Lower leg skin (tissue), 4 donors: Measurements from ENCODE around the gene NFIB. TPM values are rescaled to one million over a fixed set of nuclear protein-coding genes. Genes with fewer than 3 reads are reported as not detected.

Experiments
- DNase-seq, 2 donors: peaks; one replicate each; pipeline ENCODE4 v3.0.0-alpha.2; 2019; ENCODE audit warnings: low spot score in 2 of 2
- H3K4me3 ChIP-seq: fragments of 200-600 bp; sonication (generic); 2 replicates; pipeline ENCODE4 v1.5.1; 2017; ENCODE audit warnings: mild to moderate bottlenecking, low read depth; ENCODE audit not compliant: poor library complexity, severe bottlenecking
- CTCF ChIP-seq, 3 donors: fragments of 450-650 bp; IDR thresholded peaks; one replicate each; pipeline ENCODE4 v1.5.1; 2016; ENCODE audit warnings: antibody characterized with exemption in 3 of 3, mild to moderate bottlenecking in 3 of 3, moderate library complexity in 2 of 3
- POLR2A ChIP-seq, 2 donors: fragments of 450-650 bp; IDR thresholded peaks; one replicate each; pipeline ENCODE4 v1.6.1; 2016 to 2017; ENCODE audit warnings: antibody characterized with exemption in 2 of 2, mild to moderate bottlenecking in 1 of 2, moderate library complexity in 1 of 2
- WGBS, 2 donors: methylation state at CpG; one replicate each; pipeline ENCODE4 v1.1.5; 2018; 5-methylcytosine and 5-hydroxymethylcytosine counted together
- intact Hi-C: fragments of 100-400 bp; cut with DNase I; formaldehyde crosslinking; loops from one replicate; pipeline ENCODE4 v1.15.0; 2023; ENCODE audit warnings: low total_unique reads
- total RNA-seq, 4 donors: library from RNA; depleted of rRNA; stranded (reverse); fragments of >200 nt; gene quantifications; one replicate each; pipeline ENCODE4 v1.1.0, GENCODE V29; 2016

The NFIB gene
- total RNA-seq, 4 donors from 2014 or later = 68.2 to 145 (median 78.6) TPM

GRCh38 chr9:14071484-14071883, 242.5 kb downstream of the NFIB start:
- intact Hi-C loops = no loop called here
- WGBS, 2 donors = 91 to 92% methylated on average over 5 of the region's 5 CpGs

GRCh38 chr9:14068690-14069089, 245.3 kb downstream of the NFIB start:
- WGBS, 2 donors = 97% methylated on average over 4 of the region's 4 CpGs
- intact Hi-C loops = no loop called here
- DNase-seq = no peak
- no peak for TF ChIP-seq CTCF (IDR thresholded peaks at IDR 0.05)
- no peak for TF ChIP-seq POLR2A (IDR thresholded peaks at IDR 0.05)
- no peak overlapping the region for H3K4me3 ChIP-seq

More at GRCh38 chr9:14071484-14071883, 242.5 kb downstream of the NFIB start:
- TF ChIP-seq POLR2A (IDR thresholded peaks at IDR 0.05) (no peak), CTCF (IDR thresholded peaks at IDR 0.05) (no peak)
- no peak for DNase-seq
- H3K4me3 ChIP-seq = no peak overlapping the region

- 68 to 74% methylated on average over 4 of the region's 4 CpGs for WGBS, 2 donors
- no peak overlapping the region for H3K4me3 ChIP-seq
- no peak for DNase-seq
- TF ChIP-seq CTCF (IDR thresholded peaks at IDR 0.05) (no peak), POLR2A (IDR thresholded peaks at IDR 0.05) (no peak)
- intact Hi-C loops = no loop called here
These were observed 247.1 kb downstream of the NFIB start for GRCh38 chr9:14066831-14067230.

- DNase-seq = no peak
- TF ChIP-seq CTCF (IDR thresholded peaks at IDR 0.05) (no peak), POLR2A (IDR thresholded peaks at IDR 0.05) (no peak)
- 94% methylated on average over 4 of the region's 4 CpGs for WGBS, 2 donors
- H3K4me3 ChIP-seq = no peak overlapping the region
- intact Hi-C loops = no loop called here
These were observed 247.9 kb downstream of the NFIB start for GRCh38 chr9:14066032-14066431.

GRCh38 chr9:14064940-14065339, 249.0 kb downstream of the NFIB start:
- intact Hi-C loops = no loop called here
- WGBS, 2 donors = 94 to 98% methylated on average over 2 of the region's 2 CpGs

More at GRCh38 chr9:14064940-14065339, 249.0 kb downstream of the NFIB start:
- no peak overlapping the region for H3K4me3 ChIP-seq
- DNase-seq = no peak
- TF ChIP-seq POLR2A (IDR thresholded peaks at IDR 0.05) (no peak), CTCF (IDR thresholded peaks at IDR 0.05) (no peak)
